IMR-90 (cell line): Measurements from ENCODE around the gene SDF2L1. TPM values are rescaled to one million over a fixed set of nuclear protein-coding genes. Genes with fewer than 3 reads are reported as not detected.
A peak's percentile ranks its signal among the peaks of the same experiment; 100 is the strongest.

Source experiments
- ATAC-seq: fragments of 200-7000 bp; cut with Tn5 transposase; 2 replicates; pipeline ENCODE4 v1.9.1; 2020; ENCODE audit warnings: low read depth, mild to moderate bottlenecking, moderate library complexity
- BruUV-seq: library from RNA; stranded (reverse); fragments of 400-500 nt; replicated peaks from 2 replicates; lab custom pipeline; 2021; lab: Mats Ljungman, UMichigan
- CTCF ChIA-PET: fragments of 300-600 bp; formaldehyde crosslinking; extraction: SDS; loops from one replicate; lab custom pipeline; 2021; ENCODE audit warnings: antibody characterized with exemption; lab: Yijun Ruan, JAX
- POLR2A ChIA-PET: fragments of 300-600 bp; sonication (Branson Sonifier 250); formaldehyde crosslinking; loops from one replicate; lab custom pipeline; 2022; ENCODE audit warnings: antibody characterized with exemption; ENCODE audit not compliant: unreplicated experiment; lab: Charles Lee
- DNase-seq: peaks from one replicate; pipeline ENCODE4 v3.0.0; 2013
- H2AFZ ChIP-seq: replicated peaks from 2 replicates; pipeline ENCODE3; 2013; ENCODE audit warnings: low read length, mild to moderate bottlenecking; ENCODE audit not compliant: poor library complexity
- H2AK5ac ChIP-seq: 2 replicates; pipeline ENCODE4 v1.6.1; 2013; ENCODE audit warnings: low read depth, low read length, inconsistent platforms
- H2AK9ac ChIP-seq: replicated peaks from 2 replicates; pipeline ENCODE3; 2013; ENCODE audit warnings: mild to moderate bottlenecking, low read depth, low read length, moderate library complexity; ENCODE audit not compliant: poor library complexity
- H2BK120ac ChIP-seq: 2 replicates; pipeline ENCODE4 v1.6.1; 2013; ENCODE audit warnings: low read depth, low read length, inconsistent platforms
- H2BK15ac ChIP-seq: 3 replicates; pipeline ENCODE4 v1.6.1; 2013; ENCODE audit warnings: low read depth, low read length, inconsistent platforms
- H2BK20ac ChIP-seq: 2 replicates; pipeline ENCODE4 v1.6.1; 2013; ENCODE audit warnings: low read depth, mild to moderate bottlenecking, inconsistent platforms, low read length, moderate library complexity
- H2BK5ac ChIP-seq: 2 replicates; pipeline ENCODE4 v1.6.1; 2013; ENCODE audit warnings: mild to moderate bottlenecking, low read depth, low read length, inconsistent platforms; ENCODE audit not compliant: poor library complexity, severe bottlenecking
- H3K14ac ChIP-seq: replicated peaks from 2 replicates; pipeline ENCODE4 v1.6.1; 2013; ENCODE audit warnings: low read depth, low read length, inconsistent platforms
- H3K18ac ChIP-seq: 2 replicates; pipeline ENCODE4 v1.6.1; 2013; ENCODE audit warnings: low read depth, low read length, control low read depth
- H3K23ac ChIP-seq: 2 replicates; pipeline ENCODE4 v1.6.1; 2013; ENCODE audit warnings: low read depth, low read length, inconsistent platforms
- H3K27ac ChIP-seq: 2 replicates; pipeline ENCODE4 v1.5.1; 2013; ENCODE audit warnings: mild to moderate bottlenecking, control low read depth, low read length; ENCODE audit not compliant: insufficient read depth
- H3K27me3 ChIP-seq: 2 replicates; pipeline ENCODE4 v1.6.1; 2013; ENCODE audit warnings: low read length; ENCODE audit not compliant: control insufficient read depth, insufficient read depth
- H3K36me3 ChIP-seq: 2 replicates; pipeline ENCODE4 v1.6.1; 2013; ENCODE audit warnings: low read length, mixed read lengths; ENCODE audit not compliant: control insufficient read depth, insufficient read depth
- H3K4ac ChIP-seq: 2 replicates; pipeline ENCODE4 v1.6.1; 2013; ENCODE audit warnings: low read depth, low read length, inconsistent platforms
- H3K4me1 ChIP-seq: 2 replicates; pipeline ENCODE4 v1.6.1; 2013; ENCODE audit warnings: low read length, mixed read lengths; ENCODE audit not compliant: control insufficient read depth, insufficient read depth
- H3K4me2 ChIP-seq: 2 replicates; pipeline ENCODE4 v1.6.1; 2013; ENCODE audit warnings: low read depth, mild to moderate bottlenecking, control low read depth, low read length, moderate library complexity
- H3K4me3 ChIP-seq: 2 replicates; pipeline ENCODE4 v1.5.1; 2013; ENCODE audit warnings: low read depth, mild to moderate bottlenecking, control low read depth, low read length, moderate library complexity; ENCODE audit not compliant: insufficient read depth
- H3K56ac ChIP-seq: 2 replicates; pipeline ENCODE4 v1.6.1; 2013; ENCODE audit warnings: low read length, inconsistent platforms; ENCODE audit not compliant: insufficient read depth; ENCODE audit errors: extremely low read depth
- H3K79me1 ChIP-seq, 2 experiments: 2 replicates each; pipeline ENCODE4 v1.6.1; 2013; ENCODE audit warnings: low read length in 2 of 2, inconsistent platforms in 1 of 2, low read depth in 1 of 2
- H3K9ac ChIP-seq: 2 replicates; pipeline ENCODE4 v1.6.1; 2013; ENCODE audit warnings: low read depth, low read length, control low read depth
- H3K9me1 ChIP-seq: 2 replicates; pipeline ENCODE4 v1.6.1; 2013; ENCODE audit warnings: low read length, inconsistent platforms; ENCODE audit not compliant: insufficient read depth
- H3K9me3 ChIP-seq: 2 replicates; pipeline ENCODE4 v1.6.1; 2013; ENCODE audit warnings: low read length; ENCODE audit not compliant: control insufficient read depth, insufficient read depth
- H4K20me1 ChIP-seq: 2 replicates; pipeline ENCODE4 v1.6.1; 2013; ENCODE audit warnings: low read length, inconsistent platforms; ENCODE audit not compliant: insufficient read depth
- H4K5ac ChIP-seq: 2 replicates; pipeline ENCODE4 v1.6.1; 2013; ENCODE audit warnings: mild to moderate bottlenecking, low read depth, low read length, control low read depth
- H4K8ac ChIP-seq, 2 experiments: 2 replicates each; pipeline ENCODE4 v1.6.1; 2013; ENCODE audit warnings: low read depth in 2 of 2, low read length in 2 of 2, control low read depth in 1 of 2, inconsistent platforms in 1 of 2
- H4K91ac ChIP-seq: 2 replicates; pipeline ENCODE4 v1.6.1; 2013; ENCODE audit warnings: low read depth, low read length, inconsistent platforms; ENCODE audit not compliant: insufficient read depth
- RFX5 ChIP-seq: IDR thresholded peaks from 2 replicates; pipeline ENCODE4 v1.8.0; 2012; ENCODE audit warnings: low read depth, mild to moderate bottlenecking, low read length, moderate library complexity
- WGBS, 2 experiments: methylation state at CpG; one replicate each; pipeline versions ENCODE4 v1.1.5 to v1.1.7; 2013; ENCODE audit warnings: missing lambda C conversion rate in 2 of 2; ENCODE audit not compliant: insufficient read length in 1 of 2; ENCODE audit errors: extremely low coverage in 2 of 2; 5-methylcytosine and 5-hydroxymethylcytosine counted together
- dilution Hi-C: fragments of 300-500 bp; cut with HindIII; formaldehyde crosslinking; loops from one replicate; pipeline ENCODE4 v1.14.3; 2018; ENCODE audit warnings: low sequenced_read_pairs; ENCODE audit not compliant: unreplicated experiment
- in situ Hi-C: fragments of 300-500 bp; cut with MboI; formaldehyde crosslinking; loops from 3 replicates; pipeline ENCODE4 v1.14.3; 2019; ENCODE audit warnings: low sequenced_read_pairs, inconsistent platforms, mixed read lengths
- intact Hi-C: fragments of 100-400 bp; cut with micrococcal nuclease; formaldehyde crosslinking; loops from 2 replicates; pipeline ENCODE4 v1.10.0; 2022
- polyA plus RNA-seq, 3 experiments: library from polyadenylated mRNA; depleted of rRNA; stranded (reverse); fragments of >200 nt; gene quantifications; 2 replicates each; pipeline ENCODE4 v1.2.3, GENCODE V29; 2012; ENCODE audit warnings: low replicate concordance in 1 of 3
- total RNA-seq: library from RNA; depleted of rRNA; stranded (reverse); fragments of >200 nt; gene quantifications from 2 replicates; pipeline ENCODE4 v1.2.3, GENCODE V29; 2012
- TF ChIP-seq, protein P1 (sequence below): fragments of 150-350 bp; IDR thresholded peaks from 2 replicates; pipeline ENCODE4 v1.6.1; 2017; ENCODE audit warnings: mild to moderate bottlenecking, antibody characterized with exemption, low read length, low read depth

Gene SDF2L1
- total and polyA plus RNA-seq, 2 of the 4 experiments (the other 2 are of a cell fraction) = 18.8 to 51.1 TPM

DNA sequence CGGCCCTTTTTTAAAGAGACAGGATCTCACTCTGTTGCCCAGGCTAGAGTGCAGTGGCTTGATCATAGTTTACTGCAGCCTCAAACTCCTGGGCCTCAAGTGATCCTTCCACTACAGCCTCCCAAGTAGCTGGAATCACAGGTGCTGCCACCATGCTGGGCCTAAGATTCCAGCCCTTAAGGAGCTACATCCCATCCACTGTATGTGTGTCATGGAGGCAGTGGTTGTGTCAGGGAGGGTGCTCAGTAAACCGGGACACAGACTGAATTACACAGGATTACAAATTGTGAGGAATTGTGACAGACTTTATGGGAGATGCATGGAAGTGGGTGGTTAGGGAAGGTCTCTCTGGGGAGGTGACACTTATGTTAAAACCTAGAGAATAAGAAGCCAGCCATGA, 21.6 kb downstream of the SDF2L1 start:
- Histone ChIP-seq H3K79me1 (peaks cover 10 to 22% of the 10 kb centered on the region in 2 experiments), H2BK120ac (no peak overlapping the region), H2BK20ac (no peak overlapping the region), H3K9ac (no peak overlapping the region), H2AK9ac (peak overlapping the region; percentile 71), H4K8ac (no peak overlapping the region), H3K9me1 (peaks cover 3% of the 10 kb centered on the region; the same call in 1 of the 2 replicates), H3K4me1 (peaks cover 2% of the 10 kb centered on the region), H3K36me3 (no peaks in the 10 kb centered on the region), H3K4ac (no peak overlapping the region), H3K18ac (no peak overlapping the region), H3K14ac (no peak overlapping the region), H3K56ac (no peak overlapping the region), H2AFZ (no peak overlapping the region), H3K4me2 (no peak overlapping the region), H4K20me1 (no peaks in the 10 kb centered on the region; the same call in 1 of the 2 replicates), H2AK5ac (no peak overlapping the region), H4K5ac (no peak overlapping the region), H2BK15ac (no peak overlapping the region), H3K4me3 (no peak overlapping the region), H3K27ac (no peak overlapping the region), H2BK5ac (no peak overlapping the region), H3K23ac (no peak overlapping the region), H3K9me3 (no peaks in the 10 kb centered on the region), H3K27me3 (peaks cover 4% of the 10 kb centered on the region; the same call in 1 of the 2 replicates), H4K91ac (no peak overlapping the region)
- TF ChIP-seq, protein P1, sequence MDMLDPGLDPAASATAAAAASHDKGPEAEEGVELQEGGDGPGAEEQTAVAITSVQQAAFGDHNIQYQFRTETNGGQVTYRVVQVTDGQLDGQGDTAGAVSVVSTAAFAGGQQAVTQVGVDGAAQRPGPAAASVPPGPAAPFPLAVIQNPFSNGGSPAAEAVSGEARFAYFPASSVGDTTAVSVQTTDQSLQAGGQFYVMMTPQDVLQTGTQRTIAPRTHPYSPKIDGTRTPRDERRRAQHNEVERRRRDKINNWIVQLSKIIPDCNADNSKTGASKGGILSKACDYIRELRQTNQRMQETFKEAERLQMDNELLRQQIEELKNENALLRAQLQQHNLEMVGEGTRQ = no peak
- TF ChIP-seq RFX5 = no peak
- no TSS peak for BruUV-seq
- POLR2A ChIA-PET = no interaction called here
- DNase-seq (no peak), ATAC-seq (no peak)
- in situ Hi-C loops (no loop called here), intact Hi-C loops (no loop called here), dilution Hi-C loops (no loop called here)
- 67% methylated on average over 1 of the region's 2 CpGs; no CpG with 5 or more reads in 1 of the 2 experiments for WGBS, 2 experiments
- CTCF ChIA-PET = no interaction called here
